ENCODE results near the gene EIF3C.
"Not testable (repeated sequence)": the region's sequence is repeated elsewhere in the genome, so short reads cannot be mapped to it uniquely, and the experiment has no call there.

Gene EIF3C, protein sequence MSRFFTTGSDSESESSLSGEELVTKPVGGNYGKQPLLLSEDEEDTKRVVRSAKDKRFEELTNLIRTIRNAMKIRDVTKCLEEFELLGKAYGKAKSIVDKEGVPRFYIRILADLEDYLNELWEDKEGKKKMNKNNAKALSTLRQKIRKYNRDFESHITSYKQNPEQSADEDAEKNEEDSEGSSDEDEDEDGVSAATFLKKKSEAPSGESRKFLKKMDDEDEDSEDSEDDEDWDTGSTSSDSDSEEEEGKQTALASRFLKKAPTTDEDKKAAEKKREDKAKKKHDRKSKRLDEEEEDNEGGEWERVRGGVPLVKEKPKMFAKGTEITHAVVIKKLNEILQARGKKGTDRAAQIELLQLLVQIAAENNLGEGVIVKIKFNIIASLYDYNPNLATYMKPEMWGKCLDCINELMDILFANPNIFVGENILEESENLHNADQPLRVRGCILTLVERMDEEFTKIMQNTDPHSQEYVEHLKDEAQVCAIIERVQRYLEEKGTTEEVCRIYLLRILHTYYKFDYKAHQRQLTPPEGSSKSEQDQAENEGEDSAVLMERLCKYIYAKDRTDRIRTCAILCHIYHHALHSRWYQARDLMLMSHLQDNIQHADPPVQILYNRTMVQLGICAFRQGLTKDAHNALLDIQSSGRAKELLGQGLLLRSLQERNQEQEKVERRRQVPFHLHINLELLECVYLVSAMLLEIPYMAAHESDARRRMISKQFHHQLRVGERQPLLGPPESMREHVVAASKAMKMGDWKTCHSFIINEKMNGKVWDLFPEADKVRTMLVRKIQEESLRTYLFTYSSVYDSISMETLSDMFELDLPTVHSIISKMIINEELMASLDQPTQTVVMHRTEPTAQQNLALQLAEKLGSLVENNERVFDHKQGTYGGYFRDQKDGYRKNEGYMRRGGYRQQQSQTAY

DNA sequence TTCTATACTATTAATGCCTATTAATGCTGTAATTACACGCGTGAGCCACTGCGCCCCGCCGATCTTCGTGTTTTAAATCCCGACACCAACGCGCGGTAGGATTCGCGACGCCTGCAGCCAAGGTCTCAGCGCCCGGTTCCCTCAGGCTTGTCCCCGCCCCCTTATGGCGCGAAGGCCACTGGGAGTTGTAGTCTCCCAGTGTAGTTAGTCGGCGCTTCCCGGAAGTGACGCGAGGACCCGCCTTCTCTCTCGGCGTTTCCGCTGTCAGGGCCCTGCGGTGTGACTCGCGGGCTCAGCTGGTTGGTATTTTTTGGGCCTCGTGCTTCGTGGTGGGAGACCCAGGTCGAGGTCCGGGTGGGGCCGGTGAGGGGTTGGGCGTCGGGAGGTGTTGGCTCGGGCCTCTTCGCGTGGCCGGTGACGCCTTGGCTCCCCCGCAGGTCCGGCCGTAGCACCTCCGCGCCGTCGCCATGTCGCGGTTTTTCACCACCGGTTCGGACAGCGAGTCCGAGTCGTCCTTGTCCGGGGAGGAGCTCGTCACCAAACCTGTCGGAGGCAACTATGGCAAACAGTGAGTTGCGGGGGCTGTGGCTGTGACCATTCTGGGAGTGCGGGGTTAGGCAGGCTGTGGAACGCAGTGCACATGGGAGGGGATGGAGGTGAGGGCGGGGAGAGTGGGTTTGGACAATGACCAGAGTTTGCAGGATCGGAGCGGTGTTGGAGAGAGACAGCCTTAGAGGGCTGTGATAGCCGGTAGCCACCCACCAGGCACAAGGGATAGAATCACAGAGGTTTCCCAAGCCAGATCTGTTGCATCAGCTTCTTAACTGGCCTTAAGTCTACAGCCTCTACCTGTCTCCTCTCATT, at the start of gene EIF3C:
EIF3C (plus strand) TSS at position 245 of the 864 bp plus-strand sequence; CDS start at position 468, 223 bp downstream.
- DNase-seq (ENCODE audit: low read depth, low spot score): not testable (repeated sequence)

DNA sequence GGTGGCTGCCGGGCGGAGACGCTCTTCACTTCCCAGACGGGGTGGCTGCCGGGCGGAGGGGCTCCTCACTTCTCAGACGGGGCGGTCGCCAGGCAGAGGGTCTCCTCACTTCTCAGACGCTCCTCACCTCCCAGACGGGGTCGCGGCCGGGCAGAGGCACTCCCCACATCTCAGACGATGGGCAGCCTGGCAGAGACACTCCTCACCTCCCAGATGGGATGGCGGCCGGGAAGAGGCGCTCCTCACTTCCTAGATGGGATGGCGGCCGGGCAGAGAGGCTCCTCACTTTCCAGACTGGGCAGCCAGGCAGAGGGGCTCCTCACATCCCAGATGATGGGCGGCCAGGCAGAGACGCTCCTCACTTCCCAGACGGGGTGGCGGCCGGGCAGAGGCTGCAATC, 45.0 kb upstream of the EIF3C start:
- DNase-seq (ENCODE audit: low read depth, low spot score): not testable (repeated sequence)

DNA sequence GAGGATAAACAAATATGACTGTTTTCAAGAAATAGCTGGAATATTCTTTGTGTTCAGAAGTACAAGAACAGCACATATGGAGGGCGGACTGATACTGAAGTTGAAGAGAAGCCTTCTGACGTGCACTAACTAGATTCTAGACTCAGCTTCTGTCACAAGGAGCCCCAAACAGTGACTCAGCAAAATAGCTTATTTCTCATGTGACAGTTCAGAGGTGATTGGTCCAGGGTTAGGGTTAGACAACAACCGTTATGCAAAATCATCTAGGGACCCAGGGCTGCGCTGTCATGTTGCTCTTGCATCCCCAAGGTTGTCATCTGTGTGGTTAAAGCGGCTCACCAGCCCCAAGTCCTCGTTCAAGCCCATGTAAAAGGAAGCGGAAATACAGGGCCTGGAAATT, 43.8 kb upstream of the EIF3C start:
- not testable (repeated sequence) for DNase-seq (ENCODE audit: low read depth, low spot score)

DNA sequence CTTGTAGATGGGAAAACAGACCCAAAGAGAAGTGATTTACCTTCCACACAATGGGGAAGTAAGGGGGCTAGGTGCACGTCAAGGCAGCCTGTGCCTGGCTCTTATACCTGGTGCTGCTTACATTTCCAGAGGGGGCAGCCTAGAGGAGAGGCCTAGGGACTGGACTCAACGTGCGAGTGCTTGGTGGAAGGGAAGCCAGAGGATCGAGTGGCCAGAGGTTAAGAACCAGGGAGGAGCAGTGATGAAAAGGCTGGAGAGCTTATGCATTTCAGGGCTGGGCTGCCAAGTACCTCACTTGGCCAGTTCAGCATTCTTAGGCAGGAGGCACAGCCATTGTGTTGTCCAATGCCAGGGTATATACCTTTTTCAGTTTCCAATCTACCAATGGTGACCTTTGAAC, 43.1 kb upstream of the EIF3C start:
- DNase-seq (ENCODE audit: low read depth, low spot score): not testable (repeated sequence)

DNA sequence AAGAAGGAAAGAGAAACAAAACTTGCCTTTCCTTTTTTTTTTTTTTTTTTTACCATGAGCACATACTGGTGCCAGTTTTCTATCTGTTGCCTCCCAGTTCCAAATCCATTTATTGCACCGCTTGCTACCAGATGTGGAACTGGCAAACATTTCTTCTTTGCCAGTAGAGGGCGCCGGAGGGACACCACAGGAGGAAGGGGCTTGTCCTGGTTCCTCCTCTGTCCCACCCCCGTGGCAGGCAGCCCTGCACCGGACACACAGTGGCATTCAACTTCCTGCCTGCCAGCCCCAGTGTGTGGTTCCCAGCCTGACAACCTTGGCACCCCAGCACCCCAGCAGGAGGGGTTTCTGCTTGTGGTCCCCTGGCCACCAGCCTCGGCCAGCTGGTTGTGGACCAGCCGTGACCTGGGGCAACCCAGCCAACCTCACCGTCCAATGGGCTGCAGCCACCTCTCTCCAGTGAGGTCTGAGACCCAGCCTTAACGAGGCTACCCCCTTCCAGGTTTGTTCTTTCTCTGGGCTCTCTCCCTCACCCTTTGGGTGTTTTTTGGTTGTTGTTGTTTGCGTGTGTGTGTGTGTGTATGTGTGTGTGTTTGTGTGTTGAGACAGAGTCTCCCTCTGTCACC, 22.8 kb upstream of the EIF3C start:
- not testable (repeated sequence) for DNase-seq (ENCODE audit: low read depth, low spot score)

DNA sequence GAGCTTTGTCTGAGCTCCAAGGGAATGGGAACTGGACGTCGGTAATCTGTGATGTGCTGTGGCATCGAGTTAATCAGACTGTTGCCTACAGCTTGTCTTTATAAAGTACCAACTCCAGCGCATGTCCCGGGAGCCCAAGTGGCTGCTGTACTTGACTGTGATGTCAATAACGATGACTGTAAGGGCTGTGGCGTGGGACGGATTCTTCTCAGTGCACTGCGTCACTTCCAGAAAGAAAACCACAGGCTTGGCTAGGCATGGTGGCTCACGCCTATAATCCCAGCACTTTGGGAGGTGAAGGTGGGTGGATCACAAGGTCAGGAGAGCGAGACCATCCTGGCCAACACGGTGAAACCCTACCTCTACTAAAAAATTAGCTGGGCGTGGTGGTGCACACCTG, 21.8 kb upstream of the EIF3C start:
- not testable (repeated sequence) for DNase-seq (ENCODE audit: low read depth, low spot score)

DNA sequence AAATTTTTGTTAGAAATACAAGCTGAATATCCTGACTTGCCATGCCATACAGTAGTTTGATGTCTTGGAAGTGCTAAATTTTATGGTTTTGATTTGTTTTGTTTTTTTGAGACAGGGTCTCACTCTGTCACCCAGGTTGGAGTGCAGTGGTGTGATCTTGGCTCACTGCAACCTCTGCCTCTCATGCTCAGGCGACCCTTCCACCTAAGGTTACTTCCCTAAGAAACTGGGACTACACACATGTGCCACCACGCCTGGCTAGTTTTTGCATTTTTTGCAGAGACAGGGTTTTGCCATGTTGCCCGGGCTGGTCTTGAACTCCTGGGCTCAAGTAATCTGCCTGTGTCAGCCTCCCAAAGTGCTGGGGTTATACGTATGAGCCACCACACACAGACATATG, 19.5 kb upstream of the EIF3C start:
- DNase-seq (ENCODE audit: low read depth, low spot score): not testable (repeated sequence)

DNA sequence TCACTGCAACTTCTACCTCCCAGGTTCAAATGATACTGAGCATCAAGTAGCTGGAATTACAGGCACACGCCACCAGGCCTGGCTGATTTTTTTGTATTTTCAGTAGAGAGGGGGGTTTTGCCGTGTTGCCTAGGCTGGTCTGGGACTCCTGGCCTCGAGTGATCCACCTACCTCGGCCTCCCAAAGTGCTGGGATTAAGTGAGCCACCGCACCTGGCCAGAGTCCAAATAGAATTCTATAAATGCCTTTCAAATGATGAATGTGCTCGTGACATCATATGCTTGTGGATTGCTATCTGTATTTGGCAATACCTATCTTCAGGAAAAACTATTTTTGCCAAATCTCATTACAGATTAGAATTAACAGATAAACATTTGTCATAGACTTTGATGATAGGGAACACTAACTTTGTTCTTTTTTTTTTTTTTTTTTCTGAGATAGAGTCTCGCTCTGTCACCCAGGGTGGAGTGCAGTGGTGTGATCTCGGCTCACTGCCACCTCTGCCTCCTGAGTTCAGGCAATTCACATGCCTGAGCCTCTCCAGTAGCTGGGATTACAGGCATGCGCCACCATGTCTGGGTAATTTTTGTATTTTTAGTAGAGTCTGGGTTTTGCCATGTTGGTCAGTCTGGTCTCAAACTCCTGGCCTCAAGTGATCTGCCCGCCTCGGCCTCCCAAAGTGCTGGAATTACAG, 17.9 kb upstream of the EIF3C start:
- DNase-seq (ENCODE audit: low read depth, low spot score): not testable (repeated sequence)

DNA sequence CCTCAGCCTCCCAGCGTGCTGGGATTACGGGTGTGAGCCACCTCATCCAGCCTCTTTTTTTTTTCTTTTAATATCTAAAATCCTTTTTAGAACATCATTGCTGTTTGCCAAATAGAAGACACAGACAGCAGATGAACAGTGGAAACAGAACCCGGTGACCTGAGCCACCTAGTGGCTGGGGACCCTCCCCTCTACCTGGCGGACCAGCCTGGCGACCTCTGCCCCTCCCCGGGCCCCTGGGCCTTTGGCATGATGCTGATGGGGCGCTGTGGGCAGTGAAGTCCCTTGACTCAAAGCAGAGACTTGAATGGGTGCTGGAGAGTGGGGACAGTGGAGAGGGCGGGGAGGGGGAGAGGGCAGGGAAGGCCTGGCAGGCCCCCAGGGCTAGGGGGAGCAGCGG, 11.5 kb upstream of the EIF3C start:
- not testable (repeated sequence) for DNase-seq (ENCODE audit: low read depth, low spot score)

DNA sequence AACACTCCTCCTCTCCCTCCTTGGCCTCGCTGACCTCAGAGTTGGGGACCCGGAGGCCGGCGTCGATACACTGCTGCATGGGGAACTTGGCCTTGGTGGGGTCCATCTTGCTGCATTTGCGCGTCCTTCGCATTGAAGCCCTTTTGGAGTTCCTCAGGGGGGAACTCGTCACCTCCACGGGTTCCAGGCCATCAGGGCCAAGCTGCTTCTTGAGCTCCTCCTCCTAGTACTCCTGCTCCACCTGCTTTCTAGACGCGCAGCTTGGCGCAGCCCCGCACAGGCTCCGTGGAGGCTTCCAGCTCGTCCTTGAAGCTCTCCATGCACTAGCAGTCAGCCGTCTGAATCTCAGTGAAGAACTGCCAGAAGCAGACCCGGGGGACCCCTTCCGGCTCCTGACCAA, 10.9 kb upstream of the EIF3C start:
- not testable (repeated sequence) for DNase-seq (ENCODE audit: low read depth, low spot score)

DNA sequence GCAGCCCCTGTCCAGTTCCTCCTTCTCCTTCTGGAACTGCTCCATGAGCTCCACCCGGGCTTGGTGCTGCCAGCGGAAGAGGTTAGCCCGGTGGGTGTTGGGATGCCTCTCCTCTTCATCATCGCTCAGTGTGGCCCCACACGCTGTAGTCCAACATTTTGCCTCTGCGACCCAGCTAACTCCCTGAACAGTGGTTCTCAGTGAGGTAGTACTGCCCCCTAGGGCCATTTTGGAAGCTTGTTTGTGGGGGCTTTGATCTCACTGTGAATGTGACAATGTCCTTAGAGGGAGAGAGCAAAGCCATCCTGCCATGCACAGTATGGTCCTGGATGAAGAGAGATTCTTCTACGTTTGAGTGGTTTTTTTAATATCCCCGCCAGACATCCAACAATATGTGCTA, 9.9 kb upstream of the EIF3C start:
- DNase-seq (ENCODE audit: low read depth, low spot score): not testable (repeated sequence)

DNA sequence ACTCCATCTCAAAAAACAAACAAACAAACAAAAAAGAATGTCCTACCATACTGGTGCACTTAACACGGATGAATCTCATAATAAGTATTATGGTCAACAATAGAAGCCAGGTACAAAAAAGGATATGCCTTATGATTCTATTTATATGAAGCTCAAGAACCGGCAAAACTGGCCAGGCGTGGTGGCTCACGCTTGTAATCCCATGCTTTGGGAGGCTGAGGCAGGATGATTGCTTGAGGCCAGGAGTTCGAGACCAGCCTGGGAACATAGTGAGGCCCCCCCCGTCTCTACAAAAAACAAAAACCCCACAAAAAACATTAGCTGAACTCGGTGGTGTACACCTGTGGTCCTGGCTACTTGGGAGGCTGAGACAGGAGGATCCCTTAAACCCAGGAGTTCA, 7.0 kb upstream of the EIF3C start:
- not testable (repeated sequence) for DNase-seq (ENCODE audit: low read depth, low spot score)

DNA sequence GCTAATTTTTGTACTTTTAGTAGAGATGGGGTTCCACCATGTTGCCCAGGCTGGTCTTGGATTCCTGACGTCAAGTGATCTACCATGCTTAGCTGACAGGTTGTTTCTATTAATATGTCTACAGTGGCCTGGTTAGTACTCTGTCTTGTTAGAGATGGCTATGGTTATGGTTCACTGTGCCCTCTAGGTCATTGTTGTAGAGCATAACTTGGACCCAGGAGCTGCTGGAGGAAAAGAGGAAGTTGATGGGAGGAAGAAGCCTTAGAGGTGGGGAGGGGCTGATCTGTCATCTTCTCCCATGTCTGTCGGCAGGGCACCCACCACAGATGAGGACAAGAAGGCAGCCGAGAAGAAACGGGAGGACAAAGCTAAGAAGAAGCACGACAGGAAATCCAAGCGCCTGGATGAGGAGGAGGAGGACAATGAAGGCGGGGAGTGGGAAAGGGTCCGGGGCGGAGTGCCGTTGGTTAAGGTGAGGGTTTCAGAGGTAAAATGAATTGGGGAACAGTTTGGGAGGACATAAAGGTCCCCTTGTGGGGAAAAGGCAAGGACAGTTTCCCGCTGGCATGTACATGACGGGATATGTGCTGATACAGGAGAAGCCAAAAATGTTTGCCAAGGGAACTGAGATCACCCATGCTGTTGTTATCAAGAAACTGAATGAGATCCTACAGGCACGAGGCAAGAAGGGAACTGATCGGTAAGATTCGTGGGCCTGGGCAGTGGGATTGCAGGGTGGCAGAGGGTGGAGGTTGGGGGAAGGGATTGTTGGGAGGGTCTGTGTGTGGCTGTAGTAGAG, 11.8 kb downstream of the EIF3C start:
- not testable (repeated sequence) for DNase-seq (ENCODE audit: low read depth, low spot score)

DNA sequence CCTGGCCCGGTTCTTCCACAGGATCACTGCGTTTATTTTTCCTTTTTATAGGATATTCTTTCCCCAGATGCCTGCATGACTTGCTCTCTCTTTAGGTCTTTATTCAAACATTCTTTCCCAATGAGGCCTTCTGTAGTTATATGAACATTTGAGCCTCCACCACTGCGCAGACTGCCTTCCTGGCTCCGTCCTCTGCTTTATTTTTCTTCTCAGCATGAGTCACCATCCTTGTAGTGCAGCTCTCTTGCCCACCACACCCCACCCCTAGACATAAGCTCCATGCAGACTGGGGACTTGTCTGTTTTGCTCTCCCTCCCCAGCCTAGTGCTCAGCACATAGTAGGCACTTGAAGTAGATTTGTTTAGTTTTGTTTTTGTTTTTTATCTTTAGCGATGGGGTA, 20.0 kb downstream of the EIF3C start:
- DNase-seq (ENCODE audit: low read depth, low spot score): not testable (repeated sequence)

DNA sequence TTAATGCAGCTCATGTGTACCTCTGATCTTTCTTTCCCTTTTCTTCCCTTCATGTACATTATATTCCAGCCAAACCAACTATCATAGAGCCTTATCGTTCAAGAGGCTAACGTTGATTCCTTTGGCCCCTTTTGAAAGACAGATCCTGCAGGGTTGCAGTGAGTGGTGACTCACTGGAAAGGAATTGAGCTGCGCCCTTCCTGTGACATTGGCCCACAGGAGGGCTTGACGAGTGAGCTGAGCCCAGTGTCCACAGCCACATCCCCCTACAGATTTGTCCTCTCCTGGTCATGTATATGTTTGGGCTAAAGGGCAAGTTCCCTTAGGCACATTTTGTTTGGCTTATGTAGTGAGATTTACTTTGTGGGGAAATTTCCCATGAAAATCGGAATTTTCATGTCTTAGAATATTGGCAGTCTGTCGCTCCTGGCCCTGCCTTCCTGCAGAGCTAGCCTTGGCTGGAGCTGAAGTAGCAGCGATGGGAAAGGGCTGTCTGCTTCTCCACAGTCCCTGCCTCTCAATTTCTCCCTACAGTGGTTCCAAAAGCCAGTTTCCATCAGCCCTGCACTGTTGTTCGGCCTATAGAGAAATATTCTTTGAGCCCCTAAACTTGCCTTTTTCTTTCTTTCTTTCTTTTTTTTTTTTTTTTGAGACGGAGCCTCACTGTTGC, 21.3 kb downstream of the EIF3C start:
- not testable (repeated sequence) for DNase-seq (ENCODE audit: low read depth, low spot score)

DNA sequence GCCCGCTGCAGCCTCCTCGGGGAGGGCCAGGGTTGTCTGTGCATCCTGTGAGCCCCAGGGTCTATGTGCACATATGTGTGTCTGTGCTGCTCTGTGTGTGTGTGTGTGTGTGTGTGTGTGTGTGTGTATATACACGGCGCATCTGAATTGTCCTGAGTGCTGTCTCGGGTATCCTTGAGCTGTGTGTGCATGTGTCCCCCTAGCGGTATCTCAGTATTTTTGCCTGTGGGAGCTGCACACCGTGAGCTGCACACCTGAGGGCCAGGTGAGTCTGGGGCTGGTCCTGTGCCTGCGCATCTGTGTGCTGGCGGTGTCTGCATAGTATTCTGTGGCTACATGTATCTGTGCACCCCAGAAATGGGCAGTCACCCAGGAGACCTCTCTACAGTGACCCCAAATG, 28.5 kb downstream of the EIF3C start:
- DNase-seq (ENCODE audit: low read depth, low spot score): not testable (repeated sequence)

DNA sequence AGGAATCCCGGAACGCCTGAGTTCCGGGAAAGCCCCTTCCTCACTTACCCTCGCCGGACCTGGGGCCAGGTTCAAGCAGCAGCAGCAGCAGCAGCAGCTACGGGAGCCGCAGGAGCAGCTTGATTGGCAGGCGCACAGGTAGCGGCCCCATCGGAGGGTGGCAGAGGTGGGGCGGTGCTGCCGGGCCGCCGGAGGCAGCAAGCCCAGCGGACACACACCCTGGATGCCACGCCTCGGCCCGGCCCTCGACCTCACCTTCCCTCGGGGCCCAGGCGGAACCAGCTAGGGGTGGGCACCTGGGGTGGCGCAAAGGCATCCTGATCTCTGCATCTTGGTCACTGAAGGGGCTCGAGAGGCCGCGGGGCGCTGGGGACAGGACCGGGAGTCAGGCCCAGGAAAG, 29.4 kb downstream of the EIF3C start:
- not testable (repeated sequence) for DNase-seq (ENCODE audit: low read depth, low spot score)

DNA sequence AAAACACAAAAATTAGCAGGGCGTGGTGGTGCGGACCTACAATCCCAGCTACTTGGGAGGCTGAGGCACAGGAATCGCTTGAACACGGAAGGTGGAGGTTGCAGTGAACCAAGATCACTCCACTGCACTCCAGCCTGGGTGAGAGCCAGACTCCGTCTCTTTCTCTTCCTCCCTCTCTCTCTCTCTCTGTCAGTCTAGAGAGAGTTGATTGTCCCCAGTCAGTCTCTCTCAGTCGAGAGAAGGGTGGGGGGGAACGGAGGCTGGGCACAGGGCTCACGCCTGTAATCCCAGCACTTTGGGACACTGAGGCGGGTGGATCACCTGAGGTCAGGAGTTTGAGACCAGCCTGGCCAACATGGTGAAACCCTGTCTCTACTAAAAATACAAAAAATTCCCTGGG, 30.0 kb downstream of the EIF3C start:
- not testable (repeated sequence) for DNase-seq (ENCODE audit: low read depth, low spot score)

Measured in iPS DF 19.7 (cell line).